Measurements from ENCODE around the gene DECR2.

- TF ChIP-seq, protein P1, sequence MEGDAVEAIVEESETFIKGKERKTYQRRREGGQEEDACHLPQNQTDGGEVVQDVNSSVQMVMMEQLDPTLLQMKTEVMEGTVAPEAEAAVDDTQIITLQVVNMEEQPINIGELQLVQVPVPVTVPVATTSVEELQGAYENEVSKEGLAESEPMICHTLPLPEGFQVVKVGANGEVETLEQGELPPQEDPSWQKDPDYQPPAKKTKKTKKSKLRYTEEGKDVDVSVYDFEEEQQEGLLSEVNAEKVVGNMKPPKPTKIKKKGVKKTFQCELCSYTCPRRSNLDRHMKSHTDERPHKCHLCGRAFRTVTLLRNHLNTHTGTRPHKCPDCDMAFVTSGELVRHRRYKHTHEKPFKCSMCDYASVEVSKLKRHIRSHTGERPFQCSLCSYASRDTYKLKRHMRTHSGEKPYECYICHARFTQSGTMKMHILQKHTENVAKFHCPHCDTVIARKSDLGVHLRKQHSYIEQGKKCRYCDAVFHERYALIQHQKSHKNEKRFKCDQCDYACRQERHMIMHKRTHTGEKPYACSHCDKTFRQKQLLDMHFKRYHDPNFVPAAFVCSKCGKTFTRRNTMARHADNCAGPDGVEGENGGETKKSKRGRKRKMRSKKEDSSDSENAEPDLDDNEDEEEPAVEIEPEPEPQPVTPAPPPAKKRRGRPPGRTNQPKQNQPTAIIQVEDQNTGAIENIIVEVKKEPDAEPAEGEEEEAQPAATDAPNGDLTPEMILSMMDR (IDR thresholded peaks at IDR 0.05): no peak
- TF ChIP-seq POLR2A (IDR thresholded peaks at IDR 0.05): no peak
Observed at GRCh38 chr16:374616-374926, 27.1 kb upstream of the DECR2 start.

Measured in uterus (tissue), 2 donors.